Upper lobe of left lung (tissue), 6 donors: ENCODE data around the gene NUP214. TPM values are rescaled to one million over a fixed set of nuclear protein-coding genes. Genes with fewer than 3 reads are reported as not detected.

Experiments used
- ATAC-seq, 2 donors: fragments of 200-7000 bp; cut with Tn5 transposase; one replicate each; pipeline ENCODE4 v1.9.1; 2022; ENCODE audit warnings: mild to moderate bottlenecking in 2 of 2, moderate library complexity in 2 of 2; ENCODE audit not compliant: low FRiP score in 2 of 2
- DNase-seq, 2 donors: peaks; one replicate each; pipeline ENCODE4 v3.0.0-alpha.2; 2019 to 2020
- H3K27ac ChIP-seq, 4 donors: fragments of 200-600 bp; sonication (generic); one replicate each; pipeline ENCODE4 v1.5.1; 2016 to 2019
- H3K27me3 ChIP-seq, 4 donors: fragments of 200-600 bp; sonication (generic); one replicate each; pipeline ENCODE4 v1.5.1; 2017 to 2019
- H3K36me3 ChIP-seq, 4 donors: fragments of 200-600 bp; sonication (generic); one replicate each; pipeline ENCODE4 v1.5.1; 2016 to 2019
- H3K4me1 ChIP-seq, 4 donors: fragments of 200-600 bp; sonication (generic); one replicate each; pipeline ENCODE4 v1.5.1; 2018 to 2019
- H3K4me3 ChIP-seq, 4 donors: fragments of 200-600 bp; sonication (generic); one replicate each; pipeline ENCODE4 v1.5.1; 2017 to 2019; ENCODE audit warnings: mild to moderate bottlenecking in 2 of 4, moderate library complexity in 1 of 4
- H3K9me3 ChIP-seq, 4 donors: fragments of 200-600 bp; sonication (generic); one replicate each; pipeline ENCODE4 v1.5.1; 2018 to 2019
- CTCF ChIP-seq, 6 experiments: fragments of 450-650 bp in 4 of 6; fragments of 200-600 bp in 2 of 6; sonication (generic) in 2 of 6; IDR thresholded peaks; one replicate each; pipeline ENCODE4 v1.5.1; 2016 to 2019; ENCODE audit warnings: antibody characterized with exemption in 6 of 6
- EP300 ChIP-seq, 4 donors: sonication (generic); formaldehyde crosslinking; IDR thresholded peaks; one replicate each; pipeline ENCODE4 v1.5.1; 2017; ENCODE audit warnings: antibody characterized with exemption in 4 of 4, control low read depth in 2 of 4
- POLR2A ChIP-seq, 4 donors: fragments of 450-650 bp; IDR thresholded peaks; one replicate each; pipeline ENCODE4 v1.5.1; 2016 to 2017; ENCODE audit warnings: antibody characterized with exemption in 4 of 4, mild to moderate bottlenecking in 2 of 4
- POLR2AphosphoS5 ChIP-seq, 2 donors: sonication (generic); formaldehyde crosslinking; IDR thresholded peaks; one replicate each; pipeline ENCODE4 v1.5.1; 2017; ENCODE audit warnings: antibody characterized with exemption in 2 of 2
- WGBS, 2 donors: methylation state at CpG; one replicate each; pipeline ENCODE4 v1.1.5; 2017 to 2018; 5-methylcytosine and 5-hydroxymethylcytosine counted together
- total RNA-seq, 6 donors: library from RNA; depleted of rRNA in 4 of 6; stranded (reverse); fragments of >200 nt in 4 of 6; gene quantifications; one replicate each; pipeline versions ENCODE4 v1.1.0 to v1.2.1, GENCODE V29; 2016 to 2021
- donor health status: DM: no; HTN: no; CAD: no; lungs with moderate emphysema.
- donor health status: DM: no; HTN: yes; CAD: no; lungs with severe emphysema.

The NUP214 gene
- total RNA-seq, 6 donors from 2014 or later: 35.3 to 113 (median 44.3) TPM

GRCh38 chr9:131227112-131227958 is 101.9 kb downstream of the NUP214 start:
- DNase-seq (no peak), ATAC-seq (no peak)
- H3K27ac ChIP-seq: peak overlapping the region in 2 of 4 donors; percentile 76 to 84
- H3K9me3 ChIP-seq: no peaks in the 10 kb centered on the region
- peaks cover 3 to 48% (median 28%) of the 10 kb centered on the region in 4 donors for H3K36me3 ChIP-seq
- peak overlapping the region in 1 of 4 donors; percentile 44 for H3K4me3 ChIP-seq
- TF ChIP-seq POLR2AphosphoS5 (IDR thresholded peaks at IDR 0.05) (no peak), POLR2A (IDR thresholded peaks at IDR 0.05) (no peak), CTCF (IDR thresholded peaks at IDR 0.05) (no peak), EP300 (IDR thresholded peaks at IDR 0.05) (no peak)
- H3K27me3 ChIP-seq: no peaks in the 10 kb centered on the region
- H3K4me1 ChIP-seq: peaks cover 0 to 13% (median 8%) of the 10 kb centered on the region in 4 donors
- 58 to 64% methylated on average over 9 of the region's 9 CpGs for WGBS, 2 donors

GRCh38 chr9:131227959-131228460 is 102.6 kb downstream of the NUP214 start:
- Histone ChIP-seq H3K27me3 (no peaks in the 10 kb centered on the region), H3K27ac (peak overlapping the region in 3 of 4 donors; percentile 7 to 84 (median 76)), H3K9me3 (no peaks in the 10 kb centered on the region), H3K36me3 (peaks cover 3 to 51% (median 33%) of the 10 kb centered on the region in 4 donors), H3K4me3 (peak overlapping the region in 3 of 4 donors; percentile 22 to 44 (median 38)), H3K4me1 (peaks cover 0 to 13% (median 8%) of the 10 kb centered on the region in 4 donors)
- no peak for DNase-seq
- peak; percentile 15 to 57 for ATAC-seq
- WGBS, 2 donors: 57 to 76% methylated on average over 6 to 9 of the region's 9 CpGs
- TF ChIP-seq EP300 (IDR thresholded peaks at IDR 0.05) (no peak), CTCF (IDR thresholded peaks at IDR 0.05) (no peak), POLR2A (IDR thresholded peaks at IDR 0.05) (no peak), POLR2AphosphoS5 (IDR thresholded peaks at IDR 0.05) (no peak)

- Histone ChIP-seq H3K4me3 (peak overlapping the region in 3 of 4 donors; percentile 22 to 44 (median 38)), H3K27ac (peak overlapping the region in 1 of 4 donors; percentile 84), H3K27me3 (no peaks in the 10 kb centered on the region), H3K36me3 (peaks cover 7 to 56% (median 40%) of the 10 kb centered on the region in 4 donors), H3K9me3 (no peaks in the 10 kb centered on the region), H3K4me1 (peaks cover 0 to 13% (median 8%) of the 10 kb centered on the region in 4 donors)
- ATAC-seq (no peak), DNase-seq (no peak)
- no peak for TF ChIP-seq CTCF (IDR thresholded peaks at IDR 0.05)
- TF ChIP-seq POLR2A (IDR thresholded peaks at IDR 0.05): no peak
- no peak for TF ChIP-seq EP300 (IDR thresholded peaks at IDR 0.05)
- TF ChIP-seq POLR2AphosphoS5 (IDR thresholded peaks at IDR 0.05): no peak
- 64 to 75% methylated on average over 8 of the region's 8 CpGs for WGBS, 2 donors
These were observed 103.6 kb downstream of the NUP214 start for GRCh38 chr9:131228988-131229387.

- H3K4me1 ChIP-seq: peaks cover 19 to 22% (median 20%) of the 10 kb centered on the region in 4 donors
- H3K27me3 ChIP-seq: no peaks in the 10 kb centered on the region
- no peaks in the 10 kb centered on the region for H3K9me3 ChIP-seq
- ATAC-seq (no peak), DNase-seq (no peak)
- WGBS, 2 donors: 85 to 88% methylated on average over 11 of the region's 11 CpGs
- peak overlapping the region in 1 of 4 donors; percentile 8 for H3K27ac ChIP-seq
- H3K36me3 ChIP-seq: peaks cover 7 to 55% (median 47%) of the 10 kb centered on the region in 4 donors
- H3K4me3 ChIP-seq: no peak overlapping the region
- no peak for TF ChIP-seq CTCF (IDR thresholded peaks at IDR 0.05)
- TF ChIP-seq POLR2AphosphoS5 (IDR thresholded peaks at IDR 0.05): no peak
- no peak for TF ChIP-seq POLR2A (IDR thresholded peaks at IDR 0.05)
- no peak for TF ChIP-seq EP300 (IDR thresholded peaks at IDR 0.05)
These were observed 108.2 kb downstream of the NUP214 start for GRCh38 chr9:131233556-131233955.
